HEK293T (cell line): ENCODE measurements around the gene CHURC1.

Experiments used
- CTCF ChIA-PET: fragments of 350-600 bp; formaldehyde crosslinking; extraction: SDS; loops from one replicate; lab custom pipeline; 2021; ENCODE audit warnings: antibody characterized with exemption, inconsistent platforms; lab: Yijun Ruan, JAX
- POLR2A ChIA-PET: fragments of 350-600 bp; formaldehyde crosslinking; extraction: SDS; loops from one replicate; lab custom pipeline; 2020; ENCODE audit warnings: antibody characterized with exemption, inconsistent platforms; lab: Yijun Ruan, JAX
- DNase-seq: peaks from one replicate; pipeline ENCODE4 v3.0.0; 2012; ENCODE audit warnings: mixed read lengths; ENCODE audit errors: extremely low spot score
- ARNT ChIP-seq: fragments of 450-650 bp; IDR thresholded peaks from 2 replicates; pipeline ENCODE4 v1.6.1; 2017; ENCODE audit warnings: mild to moderate bottlenecking
- BHLHE40 ChIP-seq: fragments of 450-650 bp; IDR thresholded peaks from 2 replicates; pipeline ENCODE4 v1.6.1; 2016; ENCODE audit warnings: mild to moderate bottlenecking, moderate library complexity, borderline replicate concordance
- CTBP1 ChIP-seq: fragments of 450-650 bp; IDR thresholded peaks from 2 replicates; pipeline ENCODE4 v1.6.1; 2016; ENCODE audit warnings: borderline replicate concordance
- ELF4 ChIP-seq: fragments of 450-650 bp; IDR thresholded peaks from 2 replicates; pipeline ENCODE4 v1.6.1; 2017; ENCODE audit warnings: antibody characterized with exemption
- FOXA1 ChIP-seq: fragments of 450-650 bp; IDR thresholded peaks from 2 replicates; pipeline ENCODE4 v1.6.1; 2016; ENCODE audit warnings: mild to moderate bottlenecking
- FOXK2 ChIP-seq: fragments of 450-650 bp; IDR thresholded peaks from 2 replicates; pipeline ENCODE4 v1.6.1; 2016; ENCODE audit warnings: mild to moderate bottlenecking
- FOXM1 ChIP-seq: fragments of 450-650 bp; IDR thresholded peaks from 2 replicates; pipeline ENCODE4 v1.6.1; 2017; ENCODE audit warnings: mild to moderate bottlenecking, borderline replicate concordance
- HDGF ChIP-seq: fragments of 450-650 bp; IDR thresholded peaks from 2 replicates; pipeline ENCODE4 v1.6.1; 2017; ENCODE audit warnings: antibody characterized with exemption, borderline replicate concordance
- L3MBTL2 ChIP-seq: fragments of 450-650 bp; conservative IDR thresholded peaks from 2 replicates; pipeline ENCODE4 v1.6.1; 2016; ENCODE audit warnings: mild to moderate bottlenecking
- LEF1 ChIP-seq: fragments of 450-650 bp; IDR thresholded peaks from 2 replicates; pipeline ENCODE4 v1.6.1; 2017; ENCODE audit warnings: mild to moderate bottlenecking, borderline replicate concordance
- NFRKB ChIP-seq: fragments of 450-650 bp; IDR thresholded peaks from 2 replicates; pipeline ENCODE4 v1.6.1; 2016; ENCODE audit warnings: mild to moderate bottlenecking, moderate library complexity
- SP1 ChIP-seq: fragments of 450-650 bp; IDR thresholded peaks from 2 replicates; pipeline ENCODE4 v1.6.1; 2017
- SUZ12 ChIP-seq: fragments of 450-650 bp; IDR thresholded peaks from 2 replicates; pipeline ENCODE4 v1.6.1; 2016; ENCODE audit warnings: mild to moderate bottlenecking
- TARDBP ChIP-seq: fragments of 450-650 bp; IDR thresholded peaks from 2 replicates; pipeline ENCODE4 v1.6.1; 2016
- ZNF384 ChIP-seq: fragments of 450-650 bp; IDR thresholded peaks from 2 replicates; pipeline ENCODE4 v1.6.1; 2016
- TF ChIP-seq, protein P1 (sequence below): fragments of 450-650 bp; IDR thresholded peaks from 2 replicates; pipeline ENCODE4 v1.6.1; 2016

The CHURC1 gene

DNA sequence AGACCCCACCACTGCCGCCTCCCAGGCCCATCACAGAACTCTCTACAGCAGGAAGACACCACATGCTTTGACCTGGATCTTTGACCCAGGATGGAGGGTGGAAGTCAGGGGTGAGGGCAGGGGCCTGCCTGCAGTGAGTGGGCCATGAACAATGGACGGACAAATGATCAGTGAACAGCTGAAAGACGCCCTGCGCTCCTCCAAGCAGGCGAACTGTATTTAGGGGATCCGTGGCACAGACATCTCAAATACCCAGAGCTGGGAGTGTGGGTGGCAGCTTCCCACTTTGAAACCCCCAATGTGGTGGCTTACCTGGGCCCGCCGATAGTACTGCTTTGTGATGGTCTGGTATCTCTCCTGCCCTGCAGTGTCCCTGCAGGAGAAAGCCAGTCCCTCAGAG is 37.0 kb downstream of the CHURC1 start:
- POLR2A ChIA-PET = no interaction called here
- TF ChIP-seq FOXA1 (no peak), TARDBP (no peak), SP1 (no peak), HDGF (no peak), FOXK2 (no peak), CTBP1 (no peak), ZNF384 (no peak), NFRKB (no peak), L3MBTL2 (no peak), ELF4 (no peak), SUZ12 (no peak), BHLHE40 (no peak), FOXM1 (no peak)
- TF ChIP-seq, protein P1, sequence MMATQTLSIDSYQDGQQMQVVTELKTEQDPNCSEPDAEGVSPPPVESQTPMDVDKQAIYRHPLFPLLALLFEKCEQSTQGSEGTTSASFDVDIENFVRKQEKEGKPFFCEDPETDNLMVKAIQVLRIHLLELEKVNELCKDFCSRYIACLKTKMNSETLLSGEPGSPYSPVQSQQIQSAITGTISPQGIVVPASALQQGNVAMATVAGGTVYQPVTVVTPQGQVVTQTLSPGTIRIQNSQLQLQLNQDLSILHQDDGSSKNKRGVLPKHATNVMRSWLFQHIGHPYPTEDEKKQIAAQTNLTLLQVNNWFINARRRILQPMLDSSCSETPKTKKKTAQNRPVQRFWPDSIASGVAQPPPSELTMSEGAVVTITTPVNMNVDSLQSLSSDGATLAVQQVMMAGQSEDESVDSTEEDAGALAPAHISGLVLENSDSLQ = no peak
- CTCF ChIA-PET = no interaction called here
- DNase-seq = no peak

DNA sequence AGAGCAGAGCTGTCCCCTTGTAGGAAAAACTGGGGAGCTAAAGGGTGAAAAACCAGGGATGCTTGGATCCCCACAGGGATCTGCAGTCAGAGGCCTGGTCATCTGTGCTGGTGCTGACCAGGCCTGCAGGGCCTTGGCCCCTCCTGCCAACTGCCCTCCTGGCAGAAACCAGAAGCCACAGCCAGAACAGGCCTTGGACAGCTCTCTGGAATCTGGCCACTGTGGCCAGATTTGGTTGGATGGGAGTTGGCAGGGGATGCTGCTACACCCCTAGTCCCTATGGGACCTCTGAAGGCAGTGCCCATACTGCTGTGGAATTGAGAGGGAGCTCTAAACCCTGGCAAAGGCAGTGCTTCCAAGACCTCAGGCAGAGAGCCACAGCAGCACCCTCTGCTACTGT is 37.5 kb downstream of the CHURC1 start:
- TF ChIP-seq ZNF384 (no peak), NFRKB (no peak), L3MBTL2 (no peak), LEF1 (no peak), FOXM1 (no peak), FOXA1 (no peak), SUZ12 (no peak), ARNT (no peak), CTBP1 (no peak), HDGF (no peak), ELF4 (no peak), BHLHE40 (no peak), FOXK2 (no peak), TARDBP (no peak)
- TF ChIP-seq, protein P1 = no peak
- no peak for DNase-seq
- CTCF ChIA-PET = no interaction called here
- POLR2A ChIA-PET = no interaction called here

DNA sequence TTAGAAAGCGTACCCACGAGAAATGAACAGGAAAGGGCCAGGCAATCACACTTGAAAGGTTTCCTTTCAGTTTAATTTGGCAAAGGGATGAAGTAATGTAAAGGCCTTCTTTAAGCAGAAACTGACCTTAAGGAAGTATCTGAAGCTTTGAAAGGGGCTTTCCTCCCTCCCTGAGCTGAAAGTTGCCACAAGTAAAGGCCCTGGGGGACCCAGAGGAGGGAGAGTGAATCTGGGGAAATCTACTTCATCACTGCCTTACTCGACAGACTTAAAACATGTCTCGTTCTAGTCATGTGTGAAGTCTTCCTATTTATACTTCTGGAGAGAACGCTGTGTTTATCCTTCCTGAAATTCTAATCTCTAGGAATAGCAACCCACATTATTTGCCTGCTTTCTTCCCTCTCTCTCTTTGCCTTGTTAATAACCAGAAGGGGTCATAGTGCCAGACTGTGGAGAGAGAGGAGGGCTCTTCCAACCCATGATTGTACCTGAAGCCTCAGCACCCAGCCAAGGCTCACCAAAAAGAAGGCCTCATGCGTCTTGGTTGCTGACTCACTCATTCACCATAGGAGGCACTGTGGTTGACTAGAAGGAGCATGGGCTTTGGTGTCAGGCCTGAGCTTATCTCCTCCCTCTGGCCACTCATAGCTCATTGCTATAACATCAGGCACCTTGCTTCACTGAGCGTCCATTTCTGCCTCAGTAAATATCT is 38.5 kb downstream of the CHURC1 start:
- no peak for TF ChIP-seq TARDBP
- no peak for TF ChIP-seq ARNT
- no peak for TF ChIP-seq LEF1
- TF ChIP-seq, protein P1 = no peak
- TF ChIP-seq FOXM1 = no peak
- TF ChIP-seq ELF4 = no peak
- TF ChIP-seq L3MBTL2 = no peak
- CTCF ChIA-PET = interaction anchor here (0.7 to 2.0 kb wide), 2 partner anchors 17 to 27 kb away, joined by 3 to 6 read pairs; no protein-coding TSS in a partner anchor
- POLR2A ChIA-PET = no interaction called here
- DNase-seq = peak; percentile 46

DNA sequence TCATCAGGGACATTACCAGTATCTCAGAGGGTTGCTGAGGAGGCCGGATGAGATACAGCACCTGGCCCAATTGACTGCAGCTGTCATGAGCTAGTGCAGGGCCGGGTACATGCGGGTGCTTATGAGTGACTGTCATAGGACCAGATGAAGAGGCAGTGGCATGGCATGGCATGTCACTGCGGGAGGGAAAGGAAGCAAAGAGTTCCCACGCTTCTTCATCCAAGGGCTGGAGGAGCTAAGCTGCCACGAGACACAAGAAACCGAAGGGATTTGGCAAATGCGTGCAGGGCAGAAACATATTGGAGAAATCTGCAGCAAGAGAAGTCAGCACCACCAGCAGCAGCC is 39.0 kb downstream of the CHURC1 start:
- CTCF ChIA-PET = interaction anchor here (0.7 to 2.0 kb wide), 2 partner anchors 17 to 27 kb away, joined by 3 to 6 read pairs; no protein-coding TSS in a partner anchor
- TF ChIP-seq TARDBP = no peak
- POLR2A ChIA-PET = no interaction called here
- DNase-seq = no peak

DNA sequence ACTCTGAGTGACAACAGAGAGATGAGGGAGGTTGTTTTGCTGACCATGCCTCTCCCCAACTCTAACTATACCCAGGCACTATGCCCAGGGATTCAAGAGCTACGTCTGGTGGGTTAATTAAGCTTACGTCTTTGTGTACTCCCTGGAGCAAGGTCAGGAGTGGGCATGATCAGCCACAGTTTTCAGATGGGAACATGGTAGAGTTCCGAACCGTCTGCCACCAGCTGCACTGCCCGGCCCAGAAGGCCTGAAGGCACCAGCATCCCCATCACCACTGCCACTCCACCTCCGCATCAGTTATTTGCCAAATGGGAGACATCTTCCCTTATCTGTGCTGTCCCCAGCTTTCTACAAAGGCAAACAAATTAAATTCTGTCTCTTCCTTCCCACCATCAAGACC is 39.4 kb downstream of the CHURC1 start:
- POLR2A ChIA-PET = no interaction called here

More for the DNA sequence above, 39.4 kb downstream of the CHURC1 start:
- DNase-seq = no peak
- no peak for TF ChIP-seq LEF1
- no peak for TF ChIP-seq FOXK2
- no peak for TF ChIP-seq TARDBP
- TF ChIP-seq ELF4 = no peak
- no peak for TF ChIP-seq FOXA1
- no peak for TF ChIP-seq SUZ12
- no peak for TF ChIP-seq CTBP1
- no peak for TF ChIP-seq SP1
- no peak for TF ChIP-seq HDGF
- no peak for TF ChIP-seq L3MBTL2
- TF ChIP-seq, protein P1 = no peak
- TF ChIP-seq BHLHE40 = no peak
- TF ChIP-seq ZNF384 = no peak
- TF ChIP-seq ARNT = no peak
- TF ChIP-seq FOXM1 = no peak
- CTCF ChIA-PET = interaction anchor here (2.0 kb wide), 1 partner anchor 18 kb away, joined by 6 read pairs; no protein-coding TSS in a partner anchor
